HepG2 (cell line): ENCODE measurements around the gene RAD50. TPM values are rescaled to one million over a fixed set of nuclear protein-coding genes. Genes with fewer than 3 reads are reported as not detected.

Source experiments
- AKAP8 ChIP-seq: sonication (generic); formaldehyde crosslinking; IDR thresholded peaks from 2 replicates; pipeline ENCODE4 v1.5.1; 2020; ENCODE audit warnings: mild to moderate bottlenecking, missing genetic modification reagents
- ARID2 ChIP-seq: sonication (generic); formaldehyde crosslinking; IDR thresholded peaks from 2 replicates; pipeline ENCODE4 v1.8.1; 2022; ENCODE audit warnings: mild to moderate bottlenecking, missing genetic modification reagents, borderline replicate concordance
- ARNT ChIP-seq: fragments of 450-650 bp; IDR thresholded peaks from 2 replicates; pipeline ENCODE4 v1.6.1; 2017
- CEBPG ChIP-seq: IDR thresholded peaks from 2 replicates; pipeline ENCODE4 v1.6.1; 2016
- HIVEP1 ChIP-seq: sonication (generic); formaldehyde crosslinking; IDR thresholded peaks from 2 replicates; pipeline ENCODE4 v1.4.0; 2020; ENCODE audit warnings: mild to moderate bottlenecking, missing genetic modification reagents
- HOXA3 ChIP-seq: sonication (generic); formaldehyde crosslinking; IDR thresholded peaks from 2 replicates; pipeline ENCODE4 v1.5.0; 2020; ENCODE audit warnings: missing genetic modification reagents
- KDM5A ChIP-seq: fragments of 200-600 bp; sonication (generic); IDR thresholded peaks from 2 replicates; pipeline ENCODE4 v1.7.0; 2018; ENCODE audit warnings: antibody characterized with exemption, mild to moderate bottlenecking, low read length, borderline replicate concordance
- NR2C2 ChIP-seq: sonication (generic); formaldehyde crosslinking; IDR thresholded peaks from 2 replicates; pipeline ENCODE4 v1.4.0; 2020; ENCODE audit warnings: missing genetic modification reagents, mild to moderate bottlenecking, moderate library complexity, borderline replicate concordance
- NR2F1 ChIP-seq, 2 experiments: fragments of 450-650 bp in 1 of 2; formaldehyde crosslinking in 1 of 2; IDR thresholded peaks; 2 replicates each; pipeline versions ENCODE4 v1.5.0 to v1.6.1; 2016 to 2020; ENCODE audit warnings: mild to moderate bottlenecking in 1 of 2, missing compliant biosample characterization in 1 of 2, missing genetic modification reagents in 1 of 2, moderate library complexity in 1 of 2
- PHF21A ChIP-seq: sonication (generic); formaldehyde crosslinking; IDR thresholded peaks from 2 replicates; pipeline ENCODE4 v1.5.0; 2020; ENCODE audit warnings: mild to moderate bottlenecking, missing genetic modification reagents
- SPEN ChIP-seq: sonication (generic); formaldehyde crosslinking; IDR thresholded peaks from 2 replicates; pipeline ENCODE4 v1.5.1; 2020; ENCODE audit warnings: low read depth, mild to moderate bottlenecking, missing genetic modification reagents
- ZFP41 ChIP-seq: sonication (generic); formaldehyde crosslinking; IDR thresholded peaks from 2 replicates; pipeline ENCODE4 v1.4.0; 2020; ENCODE audit warnings: mild to moderate bottlenecking, missing genetic modification reagents, borderline replicate concordance
- ZNF205 ChIP-seq: IDR thresholded peaks from 2 replicates; pipeline ENCODE4 v1.6.1; 2018; ENCODE audit warnings: missing biosample characterization, missing genetic modification reagents
- ZNF605 ChIP-seq: sonication (generic); formaldehyde crosslinking; IDR thresholded peaks from 2 replicates; pipeline ENCODE4 v1.8.0; 2022; ENCODE audit warnings: mild to moderate bottlenecking, missing genetic modification reagents
- ZNF776 ChIP-seq: sonication (generic); formaldehyde crosslinking; IDR thresholded peaks from 2 replicates; pipeline ENCODE4 v1.4.0; 2020; ENCODE audit warnings: mild to moderate bottlenecking, missing genetic modification reagents
- ZNF891 ChIP-seq: sonication (generic); formaldehyde crosslinking; IDR thresholded peaks from 2 replicates; pipeline ENCODE4 v1.5.0; 2020; ENCODE audit warnings: mild to moderate bottlenecking, missing genetic modification reagents
- ZZZ3 ChIP-seq: sonication (generic); formaldehyde crosslinking; IDR thresholded peaks from 2 replicates; pipeline ENCODE4 v1.4.0; 2020; ENCODE audit warnings: missing genetic modification reagents, mild to moderate bottlenecking, borderline replicate concordance
- polyA plus RNA-seq, 8 experiments: library from polyadenylated mRNA; depleted of rRNA in 3 of 8; stranded (reverse) in 7 of 8; unstranded in 1 of 8; fragments of >200 nt; fragmentation: Illumina TruSeq in 4 of 8; extraction: Trizol in 4 of 8; gene quantifications; 2 replicates each; pipeline versions ENCODE4 v1.2.1 to v1.2.3, GENCODE V29; 2011 to 2016; ENCODE audit warnings: low read depth in 4 of 8, missing spikeins in 1 of 8, mixed read lengths in 1 of 8; ENCODE audit not compliant: insufficient read depth in 1 of 8
- total RNA-seq, 5 experiments: library from RNA; depleted of rRNA; stranded (reverse); fragments of >200 nt; fragmentation: Illumina TruSeq; extraction: Trizol; gene quantifications; 2 replicates each; pipeline ENCODE4 v1.2.3, GENCODE V29; 2016; ENCODE audit warnings: low read depth in 1 of 5
- TF ChIP-seq, protein P1 (sequence below): IDR thresholded peaks from 2 replicates; pipeline ENCODE4 v1.6.1; 2016; ENCODE audit warnings: mild to moderate bottlenecking
- TF ChIP-seq, protein P2 (sequence below): sonication (generic); formaldehyde crosslinking; IDR thresholded peaks from 2 replicates; pipeline ENCODE4 v1.5.0; 2020; ENCODE audit warnings: missing genetic modification reagents, mild to moderate bottlenecking, borderline replicate concordance
- TF ChIP-seq, protein P3 (sequence below): sonication (generic); formaldehyde crosslinking; conservative IDR thresholded peaks from 2 replicates; pipeline ENCODE4 v1.4.0; 2020; ENCODE audit warnings: missing genetic modification reagents
- TF ChIP-seq, protein P4 (sequence below): sonication (generic); formaldehyde crosslinking; IDR thresholded peaks from 2 replicates; pipeline ENCODE4 v1.4.0; 2020; ENCODE audit warnings: missing genetic modification reagents
- TF ChIP-seq, protein P5 (sequence below): IDR thresholded peaks from 2 replicates; pipeline ENCODE4 v1.6.1; 2016; ENCODE audit warnings: missing genetic modification reagents, missing compliant biosample characterization

The RAD50 gene
- total and polyA plus RNA-seq, 2 of the 13 experiments (the other 11 are each of a cell fraction or from before 2014, with no cell fraction given) = 19.2 to 23.4 TPM

DNA sequence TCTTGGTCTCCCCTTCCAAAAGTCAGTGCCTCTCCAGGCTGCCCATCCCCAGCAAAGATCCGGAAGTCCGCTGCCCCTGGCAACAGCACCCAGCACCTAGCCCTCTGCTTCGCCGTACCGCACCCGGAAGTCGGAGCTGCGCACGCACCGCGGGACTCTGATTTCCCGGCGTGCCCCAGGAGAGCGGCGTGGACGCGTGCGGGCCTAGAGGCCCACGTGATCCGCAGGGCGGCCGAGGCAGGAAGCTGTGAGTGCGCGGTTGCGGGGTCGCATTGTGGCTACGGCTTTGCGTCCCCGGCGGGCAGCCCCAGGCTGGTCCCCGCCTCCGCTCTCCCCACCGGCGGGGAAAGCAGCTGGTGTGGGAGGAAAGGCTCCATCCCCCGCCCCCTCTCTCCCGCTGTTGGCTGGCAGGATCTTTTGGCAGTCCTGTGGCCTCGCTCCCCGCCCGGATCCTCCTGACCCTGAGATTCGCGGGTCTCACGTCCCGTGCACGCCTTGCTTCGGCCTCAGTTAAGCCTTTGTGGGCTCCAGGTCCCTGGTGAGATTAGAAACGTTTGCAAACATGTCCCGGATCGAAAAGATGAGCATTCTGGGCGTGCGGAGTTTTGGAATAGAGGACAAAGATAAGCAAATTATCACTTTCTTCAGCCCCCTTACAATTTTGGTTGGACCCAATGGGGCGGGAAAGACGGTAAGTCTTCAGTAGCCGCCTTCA lies at the start of gene RAD50 (continued):
- TF ChIP-seq ZNF605 (CRISPR knock-in tag) (peak; percentile 98), NR2F1 (CRISPR knock-in tag; IDR thresholded peaks at IDR 0.05) (peak; percentile 15 to 22; a peak in 2 of 4 replicates), NR2C2 (peak; percentile 51; the same call in 1 of the 2 replicates), AKAP8 (CRISPR knock-in tag) (peak; percentile 88), HOXA3 (CRISPR knock-in tag) (peak; percentile 91), ZZZ3 (CRISPR knock-in tag) (peak; percentile 85), ZNF891 (peak; percentile 83; the same call in 1 of the 2 replicates), SPEN (CRISPR knock-in tag) (peak; percentile 98), ZNF205 (CRISPR knock-in tag) (peak; percentile 87), KDM5A (peak; percentile 67), CEBPG (peak; percentile 30; the same call in 1 of the 2 replicates), HIVEP1 (CRISPR knock-in tag) (peak; percentile 94), PHF21A (CRISPR knock-in tag) (peak; percentile 79), ARID2 (CRISPR knock-in tag) (peak; percentile 99), ZNF776 (CRISPR knock-in tag) (peak; percentile 96), ARNT (no peak), ZFP41 (CRISPR knock-in tag) (peak; percentile 95; the same call in 1 of the 2 replicates)
- TF ChIP-seq, protein P1, sequence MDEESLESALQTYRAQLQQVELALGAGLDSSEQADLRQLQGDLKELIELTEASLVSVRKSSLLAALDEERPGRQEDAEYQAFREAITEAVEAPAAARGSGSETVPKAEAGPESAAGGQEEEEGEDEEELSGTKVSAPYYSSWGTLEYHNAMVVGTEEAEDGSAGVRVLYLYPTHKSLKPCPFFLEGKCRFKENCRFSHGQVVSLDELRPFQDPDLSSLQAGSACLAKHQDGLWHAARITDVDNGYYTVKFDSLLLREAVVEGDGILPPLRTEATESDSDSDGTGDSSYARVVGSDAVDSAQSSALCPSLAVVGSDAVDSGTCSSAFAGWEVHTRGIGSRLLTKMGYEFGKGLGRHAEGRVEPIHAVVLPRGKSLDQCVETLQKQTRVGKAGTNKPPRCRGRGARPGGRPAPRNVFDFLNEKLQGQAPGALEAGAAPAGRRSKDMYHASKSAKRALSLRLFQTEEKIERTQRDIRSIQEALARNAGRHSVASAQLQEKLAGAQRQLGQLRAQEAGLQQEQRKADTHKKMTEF (CRISPR knock-in tag) = peak; percentile 87; the same call in 1 of the 2 replicates
- TF ChIP-seq, protein P2, sequence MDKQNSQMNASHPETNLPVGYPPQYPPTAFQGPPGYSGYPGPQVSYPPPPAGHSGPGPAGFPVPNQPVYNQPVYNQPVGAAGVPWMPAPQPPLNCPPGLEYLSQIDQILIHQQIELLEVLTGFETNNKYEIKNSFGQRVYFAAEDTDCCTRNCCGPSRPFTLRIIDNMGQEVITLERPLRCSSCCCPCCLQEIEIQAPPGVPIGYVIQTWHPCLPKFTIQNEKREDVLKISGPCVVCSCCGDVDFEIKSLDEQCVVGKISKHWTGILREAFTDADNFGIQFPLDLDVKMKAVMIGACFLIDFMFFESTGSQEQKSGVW (CRISPR knock-in tag) = no peak
- TF ChIP-seq, protein P3, sequence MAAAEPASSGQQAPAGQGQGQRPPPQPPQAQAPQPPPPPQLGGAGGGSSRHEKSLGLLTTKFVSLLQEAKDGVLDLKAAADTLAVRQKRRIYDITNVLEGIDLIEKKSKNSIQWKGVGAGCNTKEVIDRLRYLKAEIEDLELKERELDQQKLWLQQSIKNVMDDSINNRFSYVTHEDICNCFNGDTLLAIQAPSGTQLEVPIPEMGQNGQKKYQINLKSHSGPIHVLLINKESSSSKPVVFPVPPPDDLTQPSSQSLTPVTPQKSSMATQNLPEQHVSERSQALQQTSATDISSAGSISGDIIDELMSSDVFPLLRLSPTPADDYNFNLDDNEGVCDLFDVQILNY (CRISPR knock-in tag) = peak; percentile 67
- TF ChIP-seq, protein P4, sequence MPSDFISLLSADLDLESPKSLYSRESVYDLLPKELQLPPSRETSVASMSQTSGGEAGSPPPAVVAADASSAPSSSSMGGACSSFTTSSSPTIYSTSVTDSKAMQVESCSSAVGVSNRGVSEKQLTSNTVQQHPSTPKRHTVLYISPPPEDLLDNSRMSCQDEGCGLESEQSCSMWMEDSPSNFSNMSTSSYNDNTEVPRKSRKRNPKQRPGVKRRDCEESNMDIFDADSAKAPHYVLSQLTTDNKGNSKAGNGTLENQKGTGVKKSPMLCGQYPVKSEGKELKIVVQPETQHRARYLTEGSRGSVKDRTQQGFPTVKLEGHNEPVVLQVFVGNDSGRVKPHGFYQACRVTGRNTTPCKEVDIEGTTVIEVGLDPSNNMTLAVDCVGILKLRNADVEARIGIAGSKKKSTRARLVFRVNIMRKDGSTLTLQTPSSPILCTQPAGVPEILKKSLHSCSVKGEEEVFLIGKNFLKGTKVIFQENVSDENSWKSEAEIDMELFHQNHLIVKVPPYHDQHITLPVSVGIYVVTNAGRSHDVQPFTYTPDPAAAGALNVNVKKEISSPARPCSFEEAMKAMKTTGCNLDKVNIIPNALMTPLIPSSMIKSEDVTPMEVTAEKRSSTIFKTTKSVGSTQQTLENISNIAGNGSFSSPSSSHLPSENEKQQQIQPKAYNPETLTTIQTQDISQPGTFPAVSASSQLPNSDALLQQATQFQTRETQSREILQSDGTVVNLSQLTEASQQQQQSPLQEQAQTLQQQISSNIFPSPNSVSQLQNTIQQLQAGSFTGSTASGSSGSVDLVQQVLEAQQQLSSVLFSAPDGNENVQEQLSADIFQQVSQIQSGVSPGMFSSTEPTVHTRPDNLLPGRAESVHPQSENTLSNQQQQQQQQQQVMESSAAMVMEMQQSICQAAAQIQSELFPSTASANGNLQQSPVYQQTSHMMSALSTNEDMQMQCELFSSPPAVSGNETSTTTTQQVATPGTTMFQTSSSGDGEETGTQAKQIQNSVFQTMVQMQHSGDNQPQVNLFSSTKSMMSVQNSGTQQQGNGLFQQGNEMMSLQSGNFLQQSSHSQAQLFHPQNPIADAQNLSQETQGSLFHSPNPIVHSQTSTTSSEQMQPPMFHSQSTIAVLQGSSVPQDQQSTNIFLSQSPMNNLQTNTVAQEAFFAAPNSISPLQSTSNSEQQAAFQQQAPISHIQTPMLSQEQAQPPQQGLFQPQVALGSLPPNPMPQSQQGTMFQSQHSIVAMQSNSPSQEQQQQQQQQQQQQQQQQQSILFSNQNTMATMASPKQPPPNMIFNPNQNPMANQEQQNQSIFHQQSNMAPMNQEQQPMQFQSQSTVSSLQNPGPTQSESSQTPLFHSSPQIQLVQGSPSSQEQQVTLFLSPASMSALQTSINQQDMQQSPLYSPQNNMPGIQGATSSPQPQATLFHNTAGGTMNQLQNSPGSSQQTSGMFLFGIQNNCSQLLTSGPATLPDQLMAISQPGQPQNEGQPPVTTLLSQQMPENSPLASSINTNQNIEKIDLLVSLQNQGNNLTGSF (CRISPR knock-in tag) = peak; percentile 90
- TF ChIP-seq, protein P5, sequence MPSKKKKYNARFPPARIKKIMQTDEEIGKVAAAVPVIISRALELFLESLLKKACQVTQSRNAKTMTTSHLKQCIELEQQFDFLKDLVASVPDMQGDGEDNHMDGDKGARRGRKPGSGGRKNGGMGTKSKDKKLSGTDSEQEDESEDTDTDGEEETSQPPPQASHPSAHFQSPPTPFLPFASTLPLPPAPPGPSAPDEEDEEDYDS (CRISPR knock-in tag) = peak; percentile 87
